ENCODE results near the gene BMP2K.

DNA sequence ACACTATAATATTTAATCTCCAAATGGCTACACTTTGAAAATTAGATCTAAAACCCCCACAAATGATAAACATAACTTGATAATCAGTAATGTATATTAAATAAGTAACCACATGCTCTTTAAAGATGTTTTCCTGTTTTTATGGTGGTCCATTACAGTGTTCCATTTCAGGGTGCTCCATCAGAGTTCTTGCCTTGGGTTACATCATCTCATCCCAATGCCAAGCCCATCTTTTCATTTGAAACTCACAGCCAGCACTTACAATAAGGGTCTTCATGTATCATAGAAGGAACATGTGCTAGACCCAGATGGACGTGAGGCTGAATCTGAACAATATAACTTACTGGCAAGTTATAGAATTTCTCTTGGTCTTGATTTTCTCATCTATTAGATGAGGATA lies 173.6 kb downstream of the BMP2K start:
- TF ChIP-seq POLR2A (IDR thresholded peaks at IDR 0.05; ENCODE audit: control extremely low read depth in 1 of 2, low read depth in 2 of 2, low read length in 2 of 2) (no peak), YY1 (IDR thresholded peaks at IDR 0.05; ENCODE audit: low read depth, low read length) (no peak), SIN3A (conservative IDR thresholded peaks at IDR 0.05 in 1 of 2, IDR thresholded peaks at IDR 0.05 in 1 of 2; ENCODE audit: low read depth in 1 of 2, low read length in 2 of 2) (no peak), NANOG (IDR thresholded peaks at IDR 0.05; ENCODE audit: insufficient read depth, low read depth, low read length, poor library complexity, severe bottlenecking) (no peak), KDM1A (IDR thresholded peaks at IDR 0.05; ENCODE audit: borderline replicate concordance, low read length) (no peak), CHD2 (IDR thresholded peaks at IDR 0.05; ENCODE audit: low read length) (no peak), TAF1 (IDR thresholded peaks at IDR 0.05; ENCODE audit: low read depth, low read length) (no peak), RFX5 (IDR thresholded peaks at IDR 0.05; ENCODE audit: borderline replicate concordance, low read depth, low read length) (no peak), EZH2 (IDR thresholded peaks at IDR 0.05; ENCODE audit: low read depth, low read length, severe bottlenecking) (no peak)
- TF ChIP-seq, protein P1, sequence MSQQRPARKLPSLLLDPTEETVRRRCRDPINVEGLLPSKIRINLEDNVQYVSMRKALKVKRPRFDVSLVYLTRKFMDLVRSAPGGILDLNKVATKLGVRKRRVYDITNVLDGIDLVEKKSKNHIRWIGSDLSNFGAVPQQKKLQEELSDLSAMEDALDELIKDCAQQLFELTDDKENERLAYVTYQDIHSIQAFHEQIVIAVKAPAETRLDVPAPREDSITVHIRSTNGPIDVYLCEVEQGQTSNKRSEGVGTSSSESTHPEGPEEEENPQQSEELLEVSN (IDR thresholded peaks at IDR 0.05): no peak
- TF ChIP-seq, protein P2, sequence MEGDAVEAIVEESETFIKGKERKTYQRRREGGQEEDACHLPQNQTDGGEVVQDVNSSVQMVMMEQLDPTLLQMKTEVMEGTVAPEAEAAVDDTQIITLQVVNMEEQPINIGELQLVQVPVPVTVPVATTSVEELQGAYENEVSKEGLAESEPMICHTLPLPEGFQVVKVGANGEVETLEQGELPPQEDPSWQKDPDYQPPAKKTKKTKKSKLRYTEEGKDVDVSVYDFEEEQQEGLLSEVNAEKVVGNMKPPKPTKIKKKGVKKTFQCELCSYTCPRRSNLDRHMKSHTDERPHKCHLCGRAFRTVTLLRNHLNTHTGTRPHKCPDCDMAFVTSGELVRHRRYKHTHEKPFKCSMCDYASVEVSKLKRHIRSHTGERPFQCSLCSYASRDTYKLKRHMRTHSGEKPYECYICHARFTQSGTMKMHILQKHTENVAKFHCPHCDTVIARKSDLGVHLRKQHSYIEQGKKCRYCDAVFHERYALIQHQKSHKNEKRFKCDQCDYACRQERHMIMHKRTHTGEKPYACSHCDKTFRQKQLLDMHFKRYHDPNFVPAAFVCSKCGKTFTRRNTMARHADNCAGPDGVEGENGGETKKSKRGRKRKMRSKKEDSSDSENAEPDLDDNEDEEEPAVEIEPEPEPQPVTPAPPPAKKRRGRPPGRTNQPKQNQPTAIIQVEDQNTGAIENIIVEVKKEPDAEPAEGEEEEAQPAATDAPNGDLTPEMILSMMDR (IDR thresholded peaks at IDR 0.05; ENCODE audit: control extremely low read depth in 1 of 3, insufficient read depth in 1 of 3, low read depth in 1 of 3, low read length in 3 of 3): no peak
- TF ChIP-seq, protein P3, sequence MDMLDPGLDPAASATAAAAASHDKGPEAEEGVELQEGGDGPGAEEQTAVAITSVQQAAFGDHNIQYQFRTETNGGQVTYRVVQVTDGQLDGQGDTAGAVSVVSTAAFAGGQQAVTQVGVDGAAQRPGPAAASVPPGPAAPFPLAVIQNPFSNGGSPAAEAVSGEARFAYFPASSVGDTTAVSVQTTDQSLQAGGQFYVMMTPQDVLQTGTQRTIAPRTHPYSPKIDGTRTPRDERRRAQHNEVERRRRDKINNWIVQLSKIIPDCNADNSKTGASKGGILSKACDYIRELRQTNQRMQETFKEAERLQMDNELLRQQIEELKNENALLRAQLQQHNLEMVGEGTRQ (IDR thresholded peaks at IDR 0.05; ENCODE audit: low read length): no peak
